NCI-H187 treated with DMSO at 0.1 percent for 48 hours (cell line): ENCODE results near the gene CCZ1B.
"Not testable (repeated sequence)": the region's sequence is repeated elsewhere in the genome, so short reads cannot be mapped to it uniquely, and the experiment has no call there.

Experiments used
- DNase-seq: peaks from one replicate; lab custom pipeline; 2025; lab: John Stamatoyannopoulos, UW

CCZ1B gene

GRCh38 chr7:6826151-6826550 is at the start of gene CCZ1B:
Gene CCZ1B (minus strand): TSS chr7:6826275. CDS start chr7:6826197, 78 bp downstream.
- DNase-seq: not testable (repeated sequence)

DNA sequence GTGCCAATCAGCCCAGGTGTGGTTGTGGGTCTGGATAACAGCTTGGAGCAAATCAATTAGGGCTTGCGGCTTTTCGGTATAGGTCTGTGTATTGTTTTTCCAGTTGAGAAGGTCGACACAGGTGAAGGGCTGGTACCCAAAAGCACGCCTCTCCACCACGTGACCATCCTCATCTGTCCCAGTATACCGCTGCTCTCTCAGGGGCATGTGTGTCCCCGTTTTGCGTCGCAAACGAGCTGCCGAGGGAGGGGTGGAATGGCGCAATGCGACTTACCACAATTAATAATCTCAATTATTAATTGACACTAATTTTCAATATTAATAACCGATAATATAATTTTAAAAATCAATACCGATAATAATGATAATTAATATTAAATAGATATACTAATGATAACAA is 48.9 kb upstream of the CCZ1B start:
- DNase-seq: not testable (repeated sequence)

DNA sequence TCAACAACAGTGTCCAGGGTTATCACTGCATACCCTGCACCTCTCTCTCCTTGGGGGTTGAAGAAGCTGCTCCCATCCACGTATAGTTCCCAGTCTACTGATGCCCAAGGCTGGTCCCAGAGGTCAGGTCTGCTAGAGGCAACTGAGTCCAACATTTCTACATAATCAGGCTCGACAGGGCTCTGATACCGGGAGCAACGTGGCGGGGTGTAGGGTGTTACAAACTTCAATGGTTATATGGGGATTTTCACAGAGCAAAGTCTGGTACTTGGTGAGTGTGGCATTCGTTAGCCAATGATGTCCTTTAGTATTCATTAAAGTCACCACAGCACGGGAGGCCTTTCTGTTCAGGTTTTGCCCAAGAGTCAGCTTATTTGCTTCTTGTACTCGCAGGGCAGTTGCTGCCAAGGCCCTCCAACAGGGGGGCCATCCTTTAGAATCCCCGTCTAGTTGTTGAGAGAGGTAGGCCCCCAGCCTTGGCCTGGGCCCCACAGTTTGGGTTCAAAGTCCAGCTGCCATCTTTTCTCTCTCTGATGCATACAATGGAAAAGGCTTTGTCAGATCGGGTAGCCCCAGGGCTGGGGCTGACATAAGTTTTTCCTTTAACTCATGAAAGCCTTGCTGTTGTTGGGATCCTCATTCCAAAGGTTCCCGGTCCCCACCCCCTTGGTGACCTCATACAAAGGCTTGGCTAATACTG is 46.3 kb upstream of the CCZ1B start:
- not testable (repeated sequence) for DNase-seq

DNA sequence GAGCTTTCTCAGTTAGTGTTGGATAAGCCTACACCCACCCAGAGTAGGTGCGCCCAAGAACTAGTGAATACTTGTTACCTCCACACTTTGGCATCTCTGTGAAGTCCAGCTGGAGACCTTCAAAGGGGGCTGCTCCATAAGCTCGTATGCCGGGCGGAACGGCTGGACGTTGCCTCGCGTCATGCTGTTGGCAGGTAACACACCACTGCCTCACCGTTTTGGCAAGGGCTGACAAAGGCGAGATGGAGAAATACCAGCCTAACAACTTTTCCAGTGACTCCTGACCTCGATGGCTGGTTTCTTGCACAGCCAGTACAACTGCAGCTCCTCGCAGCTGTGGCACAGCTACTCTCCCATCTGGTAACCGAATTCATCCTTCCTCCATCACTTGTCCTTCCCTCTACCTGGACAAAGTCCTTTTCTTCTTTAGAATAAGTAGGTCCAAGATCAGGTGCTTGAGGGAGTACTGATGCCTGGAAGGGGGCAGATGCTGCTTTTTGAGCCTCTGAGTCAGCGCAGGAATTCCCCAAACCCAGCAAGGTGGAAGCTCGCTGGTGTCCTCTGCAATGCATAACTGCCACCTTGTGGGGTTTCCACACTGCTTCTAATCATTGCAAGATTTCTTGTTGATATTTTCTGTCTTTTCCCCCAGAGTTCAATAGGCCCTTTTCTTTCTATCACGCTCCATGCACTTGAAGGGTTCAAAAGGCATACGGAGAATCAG is 45.5 kb upstream of the CCZ1B start:
- not testable (repeated sequence) for DNase-seq

- not testable (repeated sequence) for DNase-seq
Observed at GRCh38 chr7:6864751-6865150, 38.7 kb upstream of the CCZ1B start.

- not testable (repeated sequence) for DNase-seq
Observed at GRCh38 chr7:6864188-6864587, 38.1 kb upstream of the CCZ1B start.

GRCh38 chr7:6862876-6863275 is 36.8 kb upstream of the CCZ1B start:
- DNase-seq: not testable (repeated sequence)

DNA sequence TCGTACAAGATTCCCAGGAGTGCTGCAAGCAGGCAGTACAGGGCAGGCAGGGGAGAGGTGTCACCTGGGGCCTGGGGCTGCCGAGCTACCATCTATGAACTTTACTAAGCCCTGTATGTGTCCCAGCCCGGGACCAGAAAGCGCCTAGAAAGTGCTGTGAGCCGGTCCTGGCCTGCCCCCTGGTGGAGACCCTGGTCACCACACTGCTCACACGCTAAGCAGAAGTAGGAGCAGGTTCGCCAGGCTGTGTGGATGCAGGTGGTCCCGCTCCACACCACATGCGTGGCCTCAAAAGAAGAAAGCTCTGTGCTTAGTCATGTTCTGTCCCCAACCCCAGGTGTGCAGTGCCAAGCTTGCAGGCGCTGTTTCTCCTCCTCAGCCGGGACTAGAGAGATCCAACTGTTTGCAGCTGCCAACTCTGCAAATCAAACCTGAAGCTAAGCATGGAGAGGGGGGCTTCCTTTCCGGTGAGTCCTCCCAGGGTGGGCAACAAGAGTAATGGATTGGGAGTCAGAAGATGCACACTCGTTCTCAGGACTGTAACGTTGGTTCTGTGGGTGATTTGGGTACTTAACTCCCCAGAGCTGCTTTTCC is 31.7 kb upstream of the CCZ1B start:
- not testable (repeated sequence) for DNase-seq

GRCh38 chr7:6855563-6856131 is 29.6 kb upstream of the CCZ1B start:
- not testable (repeated sequence) for DNase-seq

- not testable (repeated sequence) for DNase-seq
Observed at GRCh38 chr7:6854747-6855562, 28.9 kb upstream of the CCZ1B start.

- not testable (repeated sequence) for DNase-seq
Observed at GRCh38 chr7:6853681-6854080, 27.6 kb upstream of the CCZ1B start.

DNA sequence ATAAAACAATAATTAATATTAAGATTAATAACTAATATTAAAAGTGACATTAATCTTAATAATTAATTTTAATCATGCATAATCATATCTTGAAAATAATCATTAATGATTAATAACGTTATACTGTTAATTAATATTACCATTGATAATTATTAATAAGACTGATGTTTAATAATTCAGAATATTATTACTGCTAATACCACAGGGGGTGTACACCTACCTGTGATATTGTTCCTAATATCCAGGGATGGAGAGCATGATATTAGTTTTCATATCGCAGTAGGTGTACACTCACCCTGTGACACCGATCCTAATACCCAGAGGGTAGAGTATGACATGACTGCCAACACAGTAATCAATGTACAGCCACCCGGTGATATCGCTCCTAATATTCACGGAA is 23.1 kb upstream of the CCZ1B start:
- DNase-seq: not testable (repeated sequence)

GRCh38 chr7:6847751-6848150 is 21.7 kb upstream of the CCZ1B start:
- not testable (repeated sequence) for DNase-seq

DNA sequence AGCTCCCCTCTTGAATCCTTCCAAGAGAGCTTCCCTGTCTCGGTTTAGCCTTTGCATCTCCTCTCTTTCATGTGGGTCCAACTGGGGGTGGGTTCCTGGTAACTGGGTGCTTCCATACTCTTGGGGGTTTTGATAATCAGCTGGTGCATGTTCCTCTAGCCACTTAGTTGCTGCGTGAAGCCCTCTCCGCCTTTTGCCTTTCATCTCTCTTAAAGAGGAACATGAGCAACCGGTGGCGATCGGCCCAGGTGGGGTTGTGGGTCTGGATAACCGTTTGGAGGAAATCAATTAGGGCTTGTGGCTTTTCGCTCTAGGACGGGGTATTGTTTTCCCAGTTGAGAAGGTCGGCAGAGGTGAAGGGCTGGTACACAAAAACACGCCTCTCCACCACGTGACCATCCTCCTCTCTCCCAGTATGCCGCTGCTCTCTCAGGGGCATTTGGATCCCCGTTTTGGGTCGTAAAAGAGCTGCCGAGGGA is 19.9 kb upstream of the CCZ1B start:
- not testable (repeated sequence) for DNase-seq

DNA sequence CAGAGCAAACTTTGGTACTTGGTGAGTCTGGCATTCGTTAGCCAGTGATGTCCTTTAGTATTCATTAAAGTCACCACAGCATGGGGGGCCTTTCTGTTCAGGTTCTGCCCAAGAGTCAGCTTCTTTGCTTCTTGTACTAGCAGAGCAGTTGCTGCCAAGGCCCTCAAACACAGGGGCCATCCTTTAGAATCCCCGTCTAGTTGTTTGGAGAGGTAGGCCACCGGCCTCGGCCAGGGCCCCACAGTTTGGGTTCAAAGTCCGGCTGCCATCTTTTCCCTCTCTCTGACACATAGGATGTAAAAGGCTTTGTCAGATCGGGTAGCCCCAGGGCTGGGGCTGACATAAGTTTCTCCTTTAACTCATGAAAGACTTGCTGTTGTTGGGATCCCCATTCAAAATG is 17.6 kb upstream of the CCZ1B start:
- not testable (repeated sequence) for DNase-seq

- not testable (repeated sequence) for DNase-seq
Observed at GRCh38 chr7:6843092-6843491, 17.0 kb upstream of the CCZ1B start.

GRCh38 chr7:6842278-6842921 is 16.3 kb upstream of the CCZ1B start:
- not testable (repeated sequence) for DNase-seq

DNA sequence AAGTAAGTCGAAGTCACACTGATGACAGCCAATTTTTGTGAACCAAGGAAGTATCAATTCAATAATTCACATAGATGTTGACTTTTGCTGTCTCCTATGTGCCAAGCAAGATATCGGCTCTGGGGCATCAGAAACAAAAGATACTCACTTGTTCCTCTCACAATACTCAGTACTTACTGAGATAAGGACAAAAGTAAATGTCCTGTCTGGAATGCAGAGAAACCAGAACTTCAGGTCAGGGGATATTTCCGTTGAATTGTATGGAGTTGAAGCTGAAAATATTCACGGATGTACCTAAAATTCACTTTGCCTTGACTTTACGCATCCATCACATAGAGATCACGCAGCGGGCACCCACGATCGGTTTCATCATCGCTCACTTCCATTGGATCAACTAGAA is 11.0 kb upstream of the CCZ1B start:
- not testable (repeated sequence) for DNase-seq

DNA sequence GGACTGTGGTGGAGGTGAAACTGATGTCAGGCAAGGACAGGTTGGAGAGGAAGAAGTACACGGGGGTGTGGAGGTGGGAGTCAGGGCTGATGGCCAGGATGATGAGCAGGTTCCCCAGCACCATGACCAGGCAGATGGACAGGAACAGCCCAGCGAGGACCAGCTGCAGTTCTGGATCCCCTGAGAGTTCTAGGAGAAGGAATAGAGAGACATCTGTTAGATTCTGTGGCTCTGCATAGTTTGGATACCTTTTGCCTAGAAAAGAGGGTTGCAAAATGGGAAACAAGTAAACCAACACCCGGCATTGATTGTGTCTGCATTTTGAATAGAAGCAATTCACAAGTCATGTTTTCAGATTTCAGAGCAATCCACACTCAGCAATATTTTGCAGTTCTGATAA is 9.4 kb upstream of the CCZ1B start:
- not testable (repeated sequence) for DNase-seq

GRCh38 chr7:6833636-6834035 is 7.6 kb upstream of the CCZ1B start:
- no peak for DNase-seq
